Omental fat pad (tissue), 4 donors: Measurements from ENCODE around the gene BMP8B. TPM values are rescaled to one million over a fixed set of nuclear protein-coding genes. Genes with fewer than 3 reads are reported as not detected.

Source experiments
- ATAC-seq: fragments of 150-250 bp; one replicate; pipeline ENCODE4 v1.9.1; 2016; ENCODE audit warnings: mild to moderate bottlenecking, moderate library complexity; ENCODE audit not compliant: low FRiP score
- DNase-seq: peaks from one replicate; pipeline ENCODE4 v3.0.0-alpha.2; 2019; ENCODE audit warnings: low spot score
- CTCF ChIP-seq, 3 donors: fragments of 450-650 bp; IDR thresholded peaks; one replicate each; pipeline ENCODE4 v1.5.1; 2016 to 2017; ENCODE audit warnings: antibody characterized with exemption in 3 of 3, mild to moderate bottlenecking in 3 of 3, moderate library complexity in 2 of 3
- total RNA-seq, 4 donors: library from RNA; depleted of rRNA; stranded (reverse); fragments of >200 nt; gene quantifications; one replicate each; pipeline ENCODE4 v1.1.0, GENCODE V29; 2016

Gene BMP8B
- 1 to 10 TPM in 1 of 4 donors, under 1 TPM in 3; 0.24 to 2.0 (median 0.33) TPM for total RNA-seq

GRCh38 chr1:39788758-39789570 lies at the start of gene BMP8B:
Gene BMP8B, minus strand, starts transcription at chr1:39788865. Its CDS starts 380 bp downstream, at chr1:39788485.
- peak; percentile 72 for ATAC-seq
- no peak for DNase-seq
- no peak for TF ChIP-seq CTCF (IDR thresholded peaks at IDR 0.05)

GRCh38 chr1:39836595-39837110 lies 48.0 kb upstream of the BMP8B start:
- TF ChIP-seq CTCF (IDR thresholded peaks at IDR 0.05) = no peak
- ATAC-seq (no peak), DNase-seq (no peak)

- DNase-seq (no peak), ATAC-seq (no peak)
- no peak for TF ChIP-seq CTCF (IDR thresholded peaks at IDR 0.05)
These were observed 47.4 kb upstream of the BMP8B start for GRCh38 chr1:39835935-39836594.

GRCh38 chr1:39835110-39835509 lies 46.4 kb upstream of the BMP8B start:
- DNase-seq (no peak), ATAC-seq (no peak)
- TF ChIP-seq CTCF (IDR thresholded peaks at IDR 0.05) = no peak

GRCh38 chr1:39833621-39834385 lies 45.1 kb upstream of the BMP8B start:
- no peak for TF ChIP-seq CTCF (IDR thresholded peaks at IDR 0.05)
- DNase-seq (no peak), ATAC-seq (no peak)

- ATAC-seq = no peak
- DNase-seq = no peak
- TF ChIP-seq CTCF (IDR thresholded peaks at IDR 0.05) = no peak
These were observed 44.5 kb upstream of the BMP8B start for GRCh38 chr1:39833121-39833520.
